Measurements from ENCODE around the gene ARID1B. TPM values are rescaled to one million over a fixed set of nuclear protein-coding genes. Genes with fewer than 3 reads are reported as not detected.
A peak's percentile ranks its signal among the peaks of the same experiment; 100 is the strongest.

The ARID1B gene
- total RNA-seq, 1 experiment from 2014 or later: 60.3 TPM

- no peak for TF ChIP-seq CDX4 (CRISPR knock-in tag; IDR thresholded peaks at IDR 0.05; ENCODE audit: borderline replicate concordance)
- TF ChIP-seq ZNF423 (CRISPR knock-in tag; IDR thresholded peaks at IDR 0.05): no peak
- no peak for TF ChIP-seq MLX (CRISPR knock-in tag; IDR thresholded peaks at IDR 0.05)
- no peak for TF ChIP-seq ZNF281 (CRISPR knock-in tag; IDR thresholded peaks at IDR 0.05)
- TF ChIP-seq USF1 (CRISPR knock-in tag; IDR thresholded peaks at IDR 0.05): no peak
- TF ChIP-seq AR (CRISPR knock-in tag; IDR thresholded peaks at IDR 0.05): no peak
Observed at GRCh38 chr6:157159348-157159747, 382.2 kb downstream of the ARID1B start (continued).

- TF ChIP-seq IRF1 (CRISPR knock-in tag; IDR thresholded peaks at IDR 0.05) (no peak), KAT7 (CRISPR knock-in tag; IDR thresholded peaks at IDR 0.05; ENCODE audit: borderline replicate concordance) (no peak), NFATC4 (CRISPR knock-in tag; IDR thresholded peaks at IDR 0.05) (no peak), MYBL2 (CRISPR knock-in tag; IDR thresholded peaks at IDR 0.05) (no peak), AFF4 (CRISPR knock-in tag; IDR thresholded peaks at IDR 0.05; ENCODE audit: borderline replicate concordance) (no peak), ZNF396 (CRISPR knock-in tag; IDR thresholded peaks at IDR 0.05; ENCODE audit: borderline replicate concordance) (no peak), HMGA2 (CRISPR knock-in tag; IDR thresholded peaks at IDR 0.05) (no peak)
- Mint-ChIP-seq H3K4me3 (no peak overlapping the region), H3K27ac (0 out of 2 replicates have a peak overlapping the region, but pooled peaks have one; percentile 43), H3K9me3 (no peaks in the 10 kb centered on the region), H3K27me3 (ENCODE audit: low read depth) (no peaks in the 10 kb centered on the region), H3K36me3 (0 out of 2 replicates have a peak, but pooled peaks cover 2% of the 10 kb centered on the region), H3K4me1 (peaks cover 32% of the 10 kb centered on the region)
- ChIA-PET POLR2A (no interaction called here), CTCF (interaction anchor here (2.3 kb wide), 1 partner anchor 22 kb away, joined by 8 read pairs; no protein-coding TSS in a partner anchor)
- ATAC-seq (no peak), DNase-seq (ENCODE audit: low spot score) (no peak)
Observed at GRCh38 chr6:157161912-157162311, 384.7 kb downstream of the ARID1B start.
